Measurements from ENCODE around the gene SHROOM2. TPM values are rescaled to one million over a fixed set of nuclear protein-coding genes. Genes with fewer than 3 reads are reported as not detected.
A peak's percentile ranks its signal among the peaks of the same experiment; 100 is the strongest.

The SHROOM2 gene
- total RNA-seq, 1 experiment from 2014 or later: 1.7 TPM

GRCh38 chrX:9821572-9821971, 35.3 kb downstream of the SHROOM2 start:
- no peak for DNase-seq (ENCODE audit: low read depth)
- in situ Hi-C loops (cut with HindIII; ENCODE audit: low pct_unique_long_range_greater_than_20kb, low sequenced_read_pairs): no loop called here

- no peak for DNase-seq (ENCODE audit: low read depth)
- in situ Hi-C loops (cut with HindIII; ENCODE audit: low pct_unique_long_range_greater_than_20kb, low sequenced_read_pairs): no loop called here
Measured at GRCh38 chrX:9824554-9824953, 38.3 kb downstream of the SHROOM2 start.

- in situ Hi-C loops (cut with HindIII; ENCODE audit: low pct_unique_long_range_greater_than_20kb, low sequenced_read_pairs): no loop called here
- no peak for DNase-seq (ENCODE audit: low read depth)
Measured at GRCh38 chrX:9825129-9825790, 39.0 kb downstream of the SHROOM2 start.

GRCh38 chrX:9825966-9826365, 39.7 kb downstream of the SHROOM2 start:
- DNase-seq (ENCODE audit: low read depth): no peak
- in situ Hi-C loops (cut with HindIII; ENCODE audit: low pct_unique_long_range_greater_than_20kb, low sequenced_read_pairs): no loop called here

- in situ Hi-C loops (cut with HindIII; ENCODE audit: low pct_unique_long_range_greater_than_20kb, low sequenced_read_pairs): no loop called here
- DNase-seq (ENCODE audit: low read depth): peak; percentile 82
Measured at GRCh38 chrX:9829308-9830267, 43.4 kb downstream of the SHROOM2 start.

GRCh38 chrX:9832811-9833210, 46.6 kb downstream of the SHROOM2 start:
- DNase-seq (ENCODE audit: low read depth): no peak
- in situ Hi-C loops (cut with HindIII; ENCODE audit: low pct_unique_long_range_greater_than_20kb, low sequenced_read_pairs): no loop called here

GRCh38 chrX:9835585-9836210, 49.5 kb downstream of the SHROOM2 start:
- in situ Hi-C loops (cut with HindIII; ENCODE audit: low pct_unique_long_range_greater_than_20kb, low sequenced_read_pairs): no loop called here
- no peak for DNase-seq (ENCODE audit: low read depth)

- in situ Hi-C loops (cut with HindIII; ENCODE audit: low pct_unique_long_range_greater_than_20kb, low sequenced_read_pairs): no loop called here
- DNase-seq (ENCODE audit: low read depth): peak; percentile 22
Measured at GRCh38 chrX:9842541-9842940, 56.3 kb downstream of the SHROOM2 start.

- no peak for DNase-seq (ENCODE audit: low read depth)
- in situ Hi-C loops (cut with HindIII; ENCODE audit: low pct_unique_long_range_greater_than_20kb, low sequenced_read_pairs): no loop called here
Measured at GRCh38 chrX:9844936-9845577, 58.8 kb downstream of the SHROOM2 start.

- no peak for DNase-seq (ENCODE audit: low read depth)
- in situ Hi-C loops (cut with HindIII; ENCODE audit: low pct_unique_long_range_greater_than_20kb, low sequenced_read_pairs): no loop called here
Measured at GRCh38 chrX:9845578-9845952, 59.3 kb downstream of the SHROOM2 start.

- in situ Hi-C loops (cut with HindIII; ENCODE audit: low pct_unique_long_range_greater_than_20kb, low sequenced_read_pairs): no loop called here
- DNase-seq (ENCODE audit: low read depth): peak; percentile 62
Measured at GRCh38 chrX:9846631-9847030, 60.4 kb downstream of the SHROOM2 start.

- DNase-seq (ENCODE audit: low read depth): peak; percentile 67
- in situ Hi-C loops (cut with HindIII; ENCODE audit: low pct_unique_long_range_greater_than_20kb, low sequenced_read_pairs): no loop called here
Measured at GRCh38 chrX:9847071-9847470, 60.8 kb downstream of the SHROOM2 start.

- in situ Hi-C loops (cut with HindIII; ENCODE audit: low pct_unique_long_range_greater_than_20kb, low sequenced_read_pairs): no loop called here
- DNase-seq (ENCODE audit: low read depth): no peak
Measured at GRCh38 chrX:9848718-9849479, 62.7 kb downstream of the SHROOM2 start.

GRCh38 chrX:9851890-9852289, 65.7 kb downstream of the SHROOM2 start:
- in situ Hi-C loops (cut with HindIII; ENCODE audit: low pct_unique_long_range_greater_than_20kb, low sequenced_read_pairs): no loop called here
- DNase-seq (ENCODE audit: low read depth): peak; percentile 82

- no peak for DNase-seq (ENCODE audit: low read depth)
- in situ Hi-C loops (cut with HindIII; ENCODE audit: low pct_unique_long_range_greater_than_20kb, low sequenced_read_pairs): no loop called here
Measured at GRCh38 chrX:9853307-9853706, 67.1 kb downstream of the SHROOM2 start.

GRCh38 chrX:9855561-9856283, 69.5 kb downstream of the SHROOM2 start:
- no peak for DNase-seq (ENCODE audit: low read depth)

GRCh38 chrX:9856588-9856987, 70.4 kb downstream of the SHROOM2 start:
- no peak for DNase-seq (ENCODE audit: low read depth)
- in situ Hi-C loops (cut with HindIII; ENCODE audit: low pct_unique_long_range_greater_than_20kb, low sequenced_read_pairs): no loop called here

More at GRCh38 chrX:9855561-9856283, 69.5 kb downstream of the SHROOM2 start:
- in situ Hi-C loops (cut with HindIII; ENCODE audit: low pct_unique_long_range_greater_than_20kb, low sequenced_read_pairs): no loop called here
